ENCODE results near the gene ZSCAN20.

DNA sequence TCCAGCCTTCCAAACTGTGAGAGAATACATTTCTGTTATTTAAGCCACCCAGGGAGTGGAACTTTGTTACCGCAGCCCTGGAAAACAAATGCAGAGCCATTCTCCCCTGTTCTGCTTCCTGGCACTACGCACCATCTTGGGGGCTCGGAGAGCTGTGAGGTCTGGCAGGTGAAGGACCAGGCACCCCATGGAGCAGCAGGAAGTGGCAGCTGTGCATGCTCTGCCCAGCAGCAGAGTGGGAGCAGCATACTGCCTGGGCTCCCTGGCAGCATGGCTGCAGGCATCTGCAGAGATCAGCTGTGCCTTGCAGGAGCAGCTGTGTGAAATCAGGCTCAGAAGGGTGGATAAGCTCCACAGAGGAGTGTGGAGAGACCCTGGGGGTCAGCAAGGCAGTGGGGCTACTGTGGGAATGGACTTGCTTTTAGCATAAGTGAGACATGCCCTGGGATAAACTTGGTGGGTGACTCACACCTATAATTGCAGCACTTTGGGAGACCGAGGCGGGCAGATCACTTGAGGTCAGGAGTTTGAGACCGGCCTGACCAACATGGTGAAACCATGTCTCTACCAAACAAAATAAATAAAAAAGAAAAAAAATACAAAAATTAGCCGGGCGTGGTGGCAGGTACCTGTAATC lies 17.7 kb upstream of the ZSCAN20 start:
- TF ChIP-seq, protein P1, sequence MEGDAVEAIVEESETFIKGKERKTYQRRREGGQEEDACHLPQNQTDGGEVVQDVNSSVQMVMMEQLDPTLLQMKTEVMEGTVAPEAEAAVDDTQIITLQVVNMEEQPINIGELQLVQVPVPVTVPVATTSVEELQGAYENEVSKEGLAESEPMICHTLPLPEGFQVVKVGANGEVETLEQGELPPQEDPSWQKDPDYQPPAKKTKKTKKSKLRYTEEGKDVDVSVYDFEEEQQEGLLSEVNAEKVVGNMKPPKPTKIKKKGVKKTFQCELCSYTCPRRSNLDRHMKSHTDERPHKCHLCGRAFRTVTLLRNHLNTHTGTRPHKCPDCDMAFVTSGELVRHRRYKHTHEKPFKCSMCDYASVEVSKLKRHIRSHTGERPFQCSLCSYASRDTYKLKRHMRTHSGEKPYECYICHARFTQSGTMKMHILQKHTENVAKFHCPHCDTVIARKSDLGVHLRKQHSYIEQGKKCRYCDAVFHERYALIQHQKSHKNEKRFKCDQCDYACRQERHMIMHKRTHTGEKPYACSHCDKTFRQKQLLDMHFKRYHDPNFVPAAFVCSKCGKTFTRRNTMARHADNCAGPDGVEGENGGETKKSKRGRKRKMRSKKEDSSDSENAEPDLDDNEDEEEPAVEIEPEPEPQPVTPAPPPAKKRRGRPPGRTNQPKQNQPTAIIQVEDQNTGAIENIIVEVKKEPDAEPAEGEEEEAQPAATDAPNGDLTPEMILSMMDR (IDR thresholded peaks at IDR 0.05): no peak
- no peak for TF ChIP-seq POLR2A (IDR thresholded peaks at IDR 0.05)

Data from Peyer's patch (tissue), 4 donors.